ENCODE measurements around the gene MAPK1IP1L.

MAPK1IP1L gene

GRCh38 chr14:55098561-55098898, 47.1 kb downstream of the MAPK1IP1L start:
- ChIA-PET CTCF (interaction anchor here (1.3 to 4.0 kb wide), 3 partner anchors 11 to 62 kb away, joined by 4 to 14 read pairs (median 4); no protein-coding TSS in a partner anchor), POLR2A (no interaction called here)
- H3K27ac ChIP-seq (ENCODE audit: insufficient read depth in 1 of 2, low read depth in 1 of 2, low read length in 2 of 2, poor library complexity in 1 of 2, severe bottlenecking in 2 of 2), result no peak overlapping the region
- H3K36me3 ChIP-seq (ENCODE audit: control insufficient read depth in 4 of 4, insufficient read depth in 4 of 4, low read length in 3 of 4), result no peaks in the 10 kb centered on the region
- H3K9me3 ChIP-seq (ENCODE audit: control extremely low read depth in 1 of 5, control insufficient read depth in 4 of 5, insufficient read depth in 2 of 5, low read depth in 1 of 5, low read length in 4 of 5), result no peaks in the 10 kb centered on the region
- DNase-seq, result no peak
- no peaks in the 10 kb centered on the region for H3K27me3 ChIP-seq (replicated peaks in 2 of 5; ENCODE audit: control insufficient read depth in 4 of 5, insufficient read depth in 5 of 5, low read length in 4 of 5)
- peaks cover 12 to 33% (median 23%) of the 10 kb centered on the region in 4 experiments for H3K4me1 ChIP-seq (ENCODE audit: control extremely low read depth in 1 of 4, control insufficient read depth in 4 of 4, insufficient read depth in 4 of 4, low read length in 3 of 4)
- H3K4me3 ChIP-seq (ENCODE audit: control insufficient read depth in 1 of 7, extremely low read depth in 1 of 7, insufficient read depth in 4 of 7, low read depth in 2 of 7, low read length in 6 of 7), result no peak overlapping the region
- no CpG with 5 or more reads among the region's 1 CpG for WGBS (ENCODE audit: insufficient coverage)

GRCh38 chr14:55099756-55100155, 48.3 kb downstream of the MAPK1IP1L start:
- ChIA-PET POLR2A (interaction anchor here (0.6 kb wide), 1 partner anchor 90 kb away, joined by 3 read pairs; no protein-coding TSS in a partner anchor), CTCF (interaction anchor here (0.9 to 4.0 kb wide), 2 partner anchors 10 to 60 kb away, joined by 3 to 14 read pairs; no protein-coding TSS in a partner anchor)
- Histone ChIP-seq H3K4me3 (ENCODE audit: control insufficient read depth in 1 of 7, extremely low read depth in 1 of 7, insufficient read depth in 4 of 7, low read depth in 2 of 7, low read length in 6 of 7) (no peak overlapping the region), H3K4me1 (ENCODE audit: control extremely low read depth in 1 of 4, control insufficient read depth in 4 of 4, insufficient read depth in 4 of 4, low read length in 3 of 4) (peaks cover 16 to 43% (median 28%) of the 10 kb centered on the region in 4 experiments), H3K27ac (ENCODE audit: insufficient read depth in 1 of 2, low read depth in 1 of 2, low read length in 2 of 2, poor library complexity in 1 of 2, severe bottlenecking in 2 of 2) (no peak overlapping the region), H3K9me3 (ENCODE audit: control extremely low read depth in 1 of 5, control insufficient read depth in 4 of 5, insufficient read depth in 2 of 5, low read depth in 1 of 5, low read length in 4 of 5) (peaks cover 0 to 8% (median 6%) of the 10 kb centered on the region in 5 experiments), H3K27me3 (replicated peaks in 2 of 5; ENCODE audit: control insufficient read depth in 4 of 5, insufficient read depth in 5 of 5, low read length in 4 of 5) (no peaks in the 10 kb centered on the region), H3K36me3 (ENCODE audit: control insufficient read depth in 4 of 4, insufficient read depth in 4 of 4, low read length in 3 of 4) (no peaks in the 10 kb centered on the region)
- 100% methylated on average over 1 of the region's 2 CpGs for WGBS (ENCODE audit: insufficient coverage)
- DNase-seq, result no peak

GRCh38 chr14:55101698-55102097, 50.3 kb downstream of the MAPK1IP1L start:
- H3K4me1 ChIP-seq (ENCODE audit: control extremely low read depth in 1 of 4, control insufficient read depth in 4 of 4, insufficient read depth in 4 of 4, low read length in 3 of 4), result peaks cover 16 to 43% (median 28%) of the 10 kb centered on the region in 4 experiments
- ChIA-PET POLR2A (interaction anchor here (0.7 kb wide), 1 partner anchor 57 kb away, joined by 3 read pairs; no protein-coding TSS in a partner anchor), CTCF (interaction anchor here (0.8 to 2.4 kb wide), 6 partner anchors 9 to 120 kb away, joined by 3 to 10 read pairs (median 4); no protein-coding TSS in a partner anchor)
- peaks cover 0 to 8% (median 6%) of the 10 kb centered on the region in 5 experiments for H3K9me3 ChIP-seq (ENCODE audit: control extremely low read depth in 1 of 5, control insufficient read depth in 4 of 5, insufficient read depth in 2 of 5, low read depth in 1 of 5, low read length in 4 of 5)
- no peak for DNase-seq
- WGBS (ENCODE audit: insufficient coverage), result 100% methylated on average over 3 of the region's 5 CpGs
- no peak overlapping the region for H3K4me3 ChIP-seq (ENCODE audit: control insufficient read depth in 1 of 7, extremely low read depth in 1 of 7, insufficient read depth in 4 of 7, low read depth in 2 of 7, low read length in 6 of 7)
- H3K27ac ChIP-seq (ENCODE audit: insufficient read depth in 1 of 2, low read depth in 1 of 2, low read length in 2 of 2, poor library complexity in 1 of 2, severe bottlenecking in 2 of 2), result peak overlapping the region in 1 of 2 experiments; percentile 72
- no peaks in the 10 kb centered on the region for H3K36me3 ChIP-seq (ENCODE audit: control insufficient read depth in 4 of 4, insufficient read depth in 4 of 4, low read length in 3 of 4)
- no peaks in the 10 kb centered on the region for H3K27me3 ChIP-seq (replicated peaks in 2 of 5; ENCODE audit: control insufficient read depth in 4 of 5, insufficient read depth in 5 of 5, low read length in 4 of 5)

GRCh38 chr14:55102141-55102621, 50.7 kb downstream of the MAPK1IP1L start:
- CTCF ChIA-PET, result interaction anchor here (0.8 to 2.4 kb wide), 6 partner anchors 12 to 58 kb away, joined by 3 to 10 read pairs (median 5); no protein-coding TSS in a partner anchor
- peak; percentile 80 to 96 (median 92) for DNase-seq
- H3K27me3 ChIP-seq (replicated peaks in 2 of 5; ENCODE audit: control insufficient read depth in 4 of 5, insufficient read depth in 5 of 5, low read length in 4 of 5), result no peaks in the 10 kb centered on the region
- peaks cover 16 to 43% (median 29%) of the 10 kb centered on the region in 4 experiments for H3K4me1 ChIP-seq (ENCODE audit: control extremely low read depth in 1 of 4, control insufficient read depth in 4 of 4, insufficient read depth in 4 of 4, low read length in 3 of 4)
- no peaks in the 10 kb centered on the region for H3K36me3 ChIP-seq (ENCODE audit: control insufficient read depth in 4 of 4, insufficient read depth in 4 of 4, low read length in 3 of 4)
- 0% methylated on average over 4 of the region's 7 CpGs for WGBS (ENCODE audit: insufficient coverage)
- H3K27ac ChIP-seq (ENCODE audit: insufficient read depth in 1 of 2, low read depth in 1 of 2, low read length in 2 of 2, poor library complexity in 1 of 2, severe bottlenecking in 2 of 2), result peak overlapping the region in 1 of 2 experiments; percentile 72
- POLR2A ChIA-PET, result no interaction called here
- peaks cover 0 to 8% (median 6%) of the 10 kb centered on the region in 5 experiments for H3K9me3 ChIP-seq (ENCODE audit: control extremely low read depth in 1 of 5, control insufficient read depth in 4 of 5, insufficient read depth in 2 of 5, low read depth in 1 of 5, low read length in 4 of 5)
- H3K4me3 ChIP-seq (ENCODE audit: control insufficient read depth in 1 of 7, extremely low read depth in 1 of 7, insufficient read depth in 4 of 7, low read depth in 2 of 7, low read length in 6 of 7), result no peak overlapping the region

GRCh38 chr14:55103005-55103640, 51.7 kb downstream of the MAPK1IP1L start:
- peak overlapping the region; percentile 37 to 72 for H3K27ac ChIP-seq (ENCODE audit: insufficient read depth in 1 of 2, low read depth in 1 of 2, low read length in 2 of 2, poor library complexity in 1 of 2, severe bottlenecking in 2 of 2)
- peaks cover 17 to 50% (median 35%) of the 10 kb centered on the region in 4 experiments for H3K4me1 ChIP-seq (ENCODE audit: control extremely low read depth in 1 of 4, control insufficient read depth in 4 of 4, insufficient read depth in 4 of 4, low read length in 3 of 4)
- DNase-seq, result peak in 2 of 3 donors; percentile 42 to 61
- CTCF ChIA-PET, result interaction anchor here (0.8 to 2.4 kb wide), 8 partner anchors 11 to 52 kb away, joined by 3 to 10 read pairs (median 4); partner anchors contain the start of gene MAPK1IP1L
- H3K9me3 ChIP-seq (ENCODE audit: control extremely low read depth in 1 of 5, control insufficient read depth in 4 of 5, insufficient read depth in 2 of 5, low read depth in 1 of 5, low read length in 4 of 5), result peaks cover 0 to 8% (median 6%) of the 10 kb centered on the region in 5 experiments
- H3K27me3 ChIP-seq (replicated peaks in 2 of 5; ENCODE audit: control insufficient read depth in 4 of 5, insufficient read depth in 5 of 5, low read length in 4 of 5), result no peaks in the 10 kb centered on the region
- no peaks in the 10 kb centered on the region for H3K36me3 ChIP-seq (ENCODE audit: control insufficient read depth in 4 of 4, insufficient read depth in 4 of 4, low read length in 3 of 4)
- H3K4me3 ChIP-seq (ENCODE audit: control insufficient read depth in 1 of 7, extremely low read depth in 1 of 7, insufficient read depth in 4 of 7, low read depth in 2 of 7, low read length in 6 of 7), result peak overlapping the region in 1 of 7 experiments; percentile 1
- POLR2A ChIA-PET, result no interaction called here
- WGBS (ENCODE audit: insufficient coverage), result 64% methylated on average over 11 of the region's 13 CpGs

GRCh38 chr14:55103971-55104954, 52.8 kb downstream of the MAPK1IP1L start:
- Histone ChIP-seq H3K36me3 (ENCODE audit: control insufficient read depth in 4 of 4, insufficient read depth in 4 of 4, low read length in 3 of 4) (no peaks in the 10 kb centered on the region), H3K4me1 (ENCODE audit: control extremely low read depth in 1 of 4, control insufficient read depth in 4 of 4, insufficient read depth in 4 of 4, low read length in 3 of 4) (peaks cover 17 to 44% (median 34%) of the 10 kb centered on the region in 4 experiments), H3K27me3 (replicated peaks in 2 of 5; ENCODE audit: control insufficient read depth in 4 of 5, insufficient read depth in 5 of 5, low read length in 4 of 5) (no peaks in the 10 kb centered on the region), H3K4me3 (ENCODE audit: control insufficient read depth in 1 of 7, extremely low read depth in 1 of 7, insufficient read depth in 4 of 7, low read depth in 2 of 7, low read length in 6 of 7) (no peak overlapping the region), H3K9me3 (ENCODE audit: control extremely low read depth in 1 of 5, control insufficient read depth in 4 of 5, insufficient read depth in 2 of 5, low read depth in 1 of 5, low read length in 4 of 5) (peaks cover 0 to 8% (median 6%) of the 10 kb centered on the region in 5 experiments), H3K27ac (ENCODE audit: insufficient read depth in 1 of 2, low read depth in 1 of 2, low read length in 2 of 2, poor library complexity in 1 of 2, severe bottlenecking in 2 of 2) (peak overlapping the region in 1 of 2 experiments; percentile 72)
- DNase-seq, result no peak
- 100% methylated on average over 4 of the region's 6 CpGs for WGBS (ENCODE audit: insufficient coverage)
- ChIA-PET POLR2A (interaction anchor here (0.6 kb wide), 1 partner anchor 66 kb away, joined by 4 read pairs; no protein-coding TSS in a partner anchor), CTCF (interaction anchor here (1.0 to 2.4 kb wide), 5 partner anchors 18 to 29 kb away, joined by 3 to 7 read pairs (median 4); no protein-coding TSS in a partner anchor)
